Measurements from ENCODE around the gene ZNF638. TPM values are rescaled to one million over a fixed set of nuclear protein-coding genes. Genes with fewer than 3 reads are reported as not detected.

Gene ZNF638
- total RNA-seq, 4 donors from 2014 or later: 195 to 326 (median 252) TPM

DNA sequence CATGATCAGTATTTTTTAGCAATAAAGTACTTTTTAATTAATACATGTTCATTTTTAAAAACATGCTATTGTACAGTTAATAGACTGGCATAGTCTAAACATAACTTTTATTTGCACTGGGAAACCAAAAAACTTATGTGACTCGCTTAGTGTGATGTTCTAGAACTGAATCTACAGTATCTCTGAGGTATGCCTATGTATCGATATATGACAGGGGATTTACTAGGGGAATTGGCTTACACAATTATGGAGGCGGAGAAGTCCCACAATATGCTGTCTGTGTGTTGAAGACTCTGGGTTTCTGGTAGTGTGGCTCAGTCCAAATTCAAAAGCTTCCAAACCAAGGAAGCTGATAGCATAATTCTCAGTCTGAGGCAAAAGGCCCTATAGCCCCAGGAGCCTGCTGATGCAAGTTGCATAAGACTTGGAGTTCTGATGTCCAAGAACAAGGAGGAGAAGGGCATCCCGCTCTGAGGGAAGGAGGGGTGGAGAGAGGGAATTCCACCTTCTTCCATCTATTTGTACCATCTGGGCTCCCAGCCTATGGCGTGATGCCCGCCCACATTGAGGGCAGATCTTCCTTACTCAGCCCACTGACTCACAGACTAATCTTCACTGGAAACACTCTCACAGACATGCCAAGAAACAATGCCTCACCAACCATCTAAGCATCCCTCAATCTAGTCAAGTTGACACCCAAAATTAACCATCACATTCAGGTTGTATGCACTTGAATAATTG lies 27.5 kb downstream of the ZNF638 start:
- DNase-seq: no peak
- H3K4me1 ChIP-seq: no peaks in the 10 kb centered on the region
- no peak overlapping the region for H3K4me3 ChIP-seq
- intact Hi-C loops (cut with DNase I; ENCODE audit: low total_unique reads): no loop called here
- H3K27ac ChIP-seq: no peak overlapping the region
- no peak for TF ChIP-seq POLR2A (IDR thresholded peaks at IDR 0.05)
- TF ChIP-seq, protein P1, sequence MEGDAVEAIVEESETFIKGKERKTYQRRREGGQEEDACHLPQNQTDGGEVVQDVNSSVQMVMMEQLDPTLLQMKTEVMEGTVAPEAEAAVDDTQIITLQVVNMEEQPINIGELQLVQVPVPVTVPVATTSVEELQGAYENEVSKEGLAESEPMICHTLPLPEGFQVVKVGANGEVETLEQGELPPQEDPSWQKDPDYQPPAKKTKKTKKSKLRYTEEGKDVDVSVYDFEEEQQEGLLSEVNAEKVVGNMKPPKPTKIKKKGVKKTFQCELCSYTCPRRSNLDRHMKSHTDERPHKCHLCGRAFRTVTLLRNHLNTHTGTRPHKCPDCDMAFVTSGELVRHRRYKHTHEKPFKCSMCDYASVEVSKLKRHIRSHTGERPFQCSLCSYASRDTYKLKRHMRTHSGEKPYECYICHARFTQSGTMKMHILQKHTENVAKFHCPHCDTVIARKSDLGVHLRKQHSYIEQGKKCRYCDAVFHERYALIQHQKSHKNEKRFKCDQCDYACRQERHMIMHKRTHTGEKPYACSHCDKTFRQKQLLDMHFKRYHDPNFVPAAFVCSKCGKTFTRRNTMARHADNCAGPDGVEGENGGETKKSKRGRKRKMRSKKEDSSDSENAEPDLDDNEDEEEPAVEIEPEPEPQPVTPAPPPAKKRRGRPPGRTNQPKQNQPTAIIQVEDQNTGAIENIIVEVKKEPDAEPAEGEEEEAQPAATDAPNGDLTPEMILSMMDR (IDR thresholded peaks at IDR 0.05): no peak
- H3K27me3 ChIP-seq: no peaks in the 10 kb centered on the region
- H3K36me3 ChIP-seq: no peaks in the 10 kb centered on the region
- no peaks in the 10 kb centered on the region for H3K9me3 ChIP-seq

- H3K9me3 ChIP-seq: no peaks in the 10 kb centered on the region
- TF ChIP-seq, protein P1 (IDR thresholded peaks at IDR 0.05): no peak
- no peak for TF ChIP-seq POLR2A (IDR thresholded peaks at IDR 0.05)
- no peaks in the 10 kb centered on the region for H3K27me3 ChIP-seq
- no peak overlapping the region for H3K4me3 ChIP-seq
- H3K36me3 ChIP-seq: no peaks in the 10 kb centered on the region
- intact Hi-C loops (cut with DNase I; ENCODE audit: low total_unique reads): no loop called here
- H3K27ac ChIP-seq: no peak overlapping the region
- no peaks in the 10 kb centered on the region for H3K4me1 ChIP-seq
- DNase-seq: no peak
Observed at GRCh38 chr2:71360434-71360975, 28.9 kb downstream of the ZNF638 start.

DNA sequence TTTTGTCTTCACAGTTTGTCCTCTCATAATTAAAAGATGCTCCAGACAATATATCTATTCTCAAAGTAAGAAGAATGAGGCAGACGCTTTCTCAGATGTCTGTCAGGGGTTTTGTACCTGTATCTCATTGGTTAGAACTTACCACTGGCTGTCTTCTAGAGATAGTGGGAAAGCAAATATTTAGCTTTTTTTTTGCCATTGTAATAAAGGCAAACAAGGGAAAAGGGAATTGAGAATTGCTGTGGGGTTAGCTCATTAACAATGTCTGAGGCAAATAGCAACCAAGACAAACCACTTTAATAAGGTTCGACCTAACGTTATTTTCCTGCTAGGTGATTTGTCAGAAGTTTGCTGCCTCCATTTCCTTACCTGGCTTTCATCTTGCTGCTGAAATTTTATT lies 30.0 kb downstream of the ZNF638 start:
- no peak overlapping the region for H3K27ac ChIP-seq
- TF ChIP-seq POLR2A (IDR thresholded peaks at IDR 0.05): no peak
- TF ChIP-seq, protein P1 (IDR thresholded peaks at IDR 0.05): no peak

GRCh38 chr2:71362447-71362846 lies 30.9 kb downstream of the ZNF638 start:
- no peaks in the 10 kb centered on the region for H3K4me1 ChIP-seq
- intact Hi-C loops (cut with DNase I; ENCODE audit: low total_unique reads): no loop called here
- H3K36me3 ChIP-seq: no peaks in the 10 kb centered on the region
- TF ChIP-seq POLR2A (IDR thresholded peaks at IDR 0.05): no peak
- no peaks in the 10 kb centered on the region for H3K9me3 ChIP-seq
- no peaks in the 10 kb centered on the region for H3K27me3 ChIP-seq
- DNase-seq: no peak
- no peak overlapping the region for H3K4me3 ChIP-seq
- no peak overlapping the region for H3K27ac ChIP-seq

More for the DNA sequence above, 30.0 kb downstream of the ZNF638 start:
- DNase-seq: no peak
- intact Hi-C loops (cut with DNase I; ENCODE audit: low total_unique reads): no loop called here
- Histone ChIP-seq H3K4me1 (no peaks in the 10 kb centered on the region), H3K27me3 (no peaks in the 10 kb centered on the region), H3K9me3 (no peaks in the 10 kb centered on the region), H3K36me3 (no peaks in the 10 kb centered on the region), H3K4me3 (no peak overlapping the region)

- no peak overlapping the region for H3K4me3 ChIP-seq
- H3K36me3 ChIP-seq: no peaks in the 10 kb centered on the region
- no peaks in the 10 kb centered on the region for H3K27me3 ChIP-seq
- no peak overlapping the region for H3K27ac ChIP-seq
- H3K4me1 ChIP-seq: no peaks in the 10 kb centered on the region
- no peak for DNase-seq
- intact Hi-C loops (cut with DNase I; ENCODE audit: low total_unique reads): no loop called here
- TF ChIP-seq, protein P1 (IDR thresholded peaks at IDR 0.05): no peak
- TF ChIP-seq POLR2A (IDR thresholded peaks at IDR 0.05): no peak
- H3K9me3 ChIP-seq: no peaks in the 10 kb centered on the region
Observed at GRCh38 chr2:71370015-71370414, 38.4 kb downstream of the ZNF638 start.
